Tibial nerve (tissue), 4 donors: ENCODE results near the gene HS6ST3. TPM values are rescaled to one million over a fixed set of nuclear protein-coding genes. Genes with fewer than 3 reads are reported as not detected.
A peak's percentile ranks its signal among the peaks of the same experiment; 100 is the strongest.
"Not testable (repeated sequence)": the region's sequence is repeated elsewhere in the genome, so short reads cannot be mapped to it uniquely, and the experiment has no call there.

Experiments
- DNase-seq, 2 donors: peaks; one replicate each; pipeline ENCODE4 v3.0.0-alpha.2; 2019; ENCODE audit warnings: low spot score in 2 of 2
- H3K27ac ChIP-seq, 4 donors: fragments of 200-600 bp; sonication (generic) in 3 of 4; one replicate each; pipeline ENCODE4 v1.5.1; 2017 to 2019; ENCODE audit warnings: mild to moderate bottlenecking in 1 of 4
- H3K27me3 ChIP-seq, 2 donors: fragments of 200-600 bp; sonication (generic) in 1 of 2; one replicate each; pipeline versions ENCODE4 v1.5.1 to v1.6.0; 2017 to 2019
- H3K36me3 ChIP-seq, 3 donors: fragments of 200-600 bp; sonication (generic); one replicate each; pipeline ENCODE4 v1.5.1; 2018 to 2019
- H3K4me1 ChIP-seq, 4 donors: fragments of 200-600 bp; sonication (generic) in 3 of 4; one replicate each; pipeline ENCODE4 v1.5.1; 2017 to 2019
- H3K4me3 ChIP-seq, 4 donors: fragments of 200-600 bp; sonication (generic) in 3 of 4; one replicate each; pipeline ENCODE4 v1.5.1; 2017 to 2019; ENCODE audit warnings: mild to moderate bottlenecking in 1 of 4, moderate library complexity in 1 of 4
- H3K9me3 ChIP-seq, 4 donors: fragments of 200-600 bp; sonication (generic) in 3 of 4; one replicate each; pipeline ENCODE4 v1.5.1; 2017 to 2019
- EP300 ChIP-seq, 2 donors: sonication (generic); formaldehyde crosslinking; IDR thresholded peaks; one replicate each; pipeline ENCODE4 v1.6.1; 2017; ENCODE audit warnings: antibody characterized with exemption in 2 of 2, mild to moderate bottlenecking in 1 of 2
- POLR2A ChIP-seq, 2 donors: fragments of 450-650 bp; IDR thresholded peaks; one replicate each; pipeline ENCODE4 v1.6.1; 2017; ENCODE audit warnings: antibody characterized with exemption in 2 of 2, mild to moderate bottlenecking in 2 of 2, moderate library complexity in 2 of 2
- WGBS, 2 donors: methylation state at CpG; one replicate each; pipeline ENCODE4 v1.1.5; 2018; 5-methylcytosine and 5-hydroxymethylcytosine counted together
- total RNA-seq, 4 donors: library from RNA; depleted of rRNA; stranded (reverse); fragments of >200 nt; gene quantifications; one replicate each; pipeline ENCODE4 v1.1.0, GENCODE V29; 2016
- TF ChIP-seq, protein P1 (sequence below), 5 experiments: fragments of 200-600 bp in 3 of 5; fragments of 450-650 bp in 2 of 5; sonication (generic) in 3 of 5; IDR thresholded peaks; one replicate each; pipeline ENCODE4 v1.5.1; 2016 to 2019; ENCODE audit warnings: antibody characterized with exemption in 5 of 5, mild to moderate bottlenecking in 3 of 5, moderate library complexity in 2 of 5

HS6ST3 gene
- 1 to 10 TPM in 1 of 4 donors, under 1 TPM in 3; 0.21 to 1.1 (median 0.79) TPM for total RNA-seq

DNA sequence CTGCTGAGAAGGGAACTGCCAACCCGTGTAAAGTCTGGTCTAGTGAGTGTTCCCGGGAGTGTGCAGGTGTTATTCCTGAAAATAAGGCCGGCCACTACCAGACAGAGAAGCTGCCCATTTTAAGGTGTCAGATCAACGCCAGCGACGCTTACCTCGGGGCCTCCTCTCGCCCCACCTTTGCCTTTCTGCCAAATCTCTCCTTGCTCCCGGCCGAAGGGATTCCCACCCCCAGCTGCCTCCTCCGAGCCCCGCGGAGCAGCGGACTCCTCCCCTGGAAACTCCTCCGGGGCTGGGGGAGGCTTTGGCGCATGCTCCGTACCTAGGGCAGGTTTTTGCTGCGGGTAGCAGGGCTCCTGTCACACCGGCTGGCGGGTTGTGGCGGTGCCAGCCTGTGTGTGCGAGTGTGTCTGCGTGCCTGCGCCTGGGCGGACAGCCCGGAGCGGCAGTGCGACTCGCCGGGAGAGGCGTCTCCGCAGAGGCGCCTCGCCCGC is at the start of gene HS6ST3:
HS6ST3 (plus strand) TSS at position 359 of the 491 bp plus-strand sequence.
- DNase-seq = no peak
- Histone ChIP-seq H3K9me3 (no peaks in the 10 kb centered on the region), H3K27me3 (peaks cover 0 to 70% of the 10 kb centered on the region in 2 donors), H3K36me3 (no peaks in the 10 kb centered on the region), H3K4me3 (peak within 1 kb of the TSS in 3 of 4 donors; percentile 26 to 55 (median 37)), H3K27ac (no peak within 1 kb of the TSS), H3K4me1 (peaks cover 0 to 25% (median 3%) of the 10 kb centered on the region in 4 donors)
- WGBS, 2 donors = 3% methylated on average over 8 to 30 of the region's 35 CpGs
- TF ChIP-seq, protein P1, sequence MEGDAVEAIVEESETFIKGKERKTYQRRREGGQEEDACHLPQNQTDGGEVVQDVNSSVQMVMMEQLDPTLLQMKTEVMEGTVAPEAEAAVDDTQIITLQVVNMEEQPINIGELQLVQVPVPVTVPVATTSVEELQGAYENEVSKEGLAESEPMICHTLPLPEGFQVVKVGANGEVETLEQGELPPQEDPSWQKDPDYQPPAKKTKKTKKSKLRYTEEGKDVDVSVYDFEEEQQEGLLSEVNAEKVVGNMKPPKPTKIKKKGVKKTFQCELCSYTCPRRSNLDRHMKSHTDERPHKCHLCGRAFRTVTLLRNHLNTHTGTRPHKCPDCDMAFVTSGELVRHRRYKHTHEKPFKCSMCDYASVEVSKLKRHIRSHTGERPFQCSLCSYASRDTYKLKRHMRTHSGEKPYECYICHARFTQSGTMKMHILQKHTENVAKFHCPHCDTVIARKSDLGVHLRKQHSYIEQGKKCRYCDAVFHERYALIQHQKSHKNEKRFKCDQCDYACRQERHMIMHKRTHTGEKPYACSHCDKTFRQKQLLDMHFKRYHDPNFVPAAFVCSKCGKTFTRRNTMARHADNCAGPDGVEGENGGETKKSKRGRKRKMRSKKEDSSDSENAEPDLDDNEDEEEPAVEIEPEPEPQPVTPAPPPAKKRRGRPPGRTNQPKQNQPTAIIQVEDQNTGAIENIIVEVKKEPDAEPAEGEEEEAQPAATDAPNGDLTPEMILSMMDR (IDR thresholded peaks at IDR 0.05) = no peak
- TF ChIP-seq POLR2A (IDR thresholded peaks at IDR 0.05) (no peak), EP300 (IDR thresholded peaks at IDR 0.05) (no peak)

GRCh38 chr13:96041326-96042110 is 48.4 kb upstream of the HS6ST3 start:
- H3K9me3 ChIP-seq = peaks cover 0 to 8% (median 0%) of the 10 kb centered on the region in 4 donors
- no peak for DNase-seq
- no peak overlapping the region for H3K27ac ChIP-seq
- no peak overlapping the region for H3K4me3 ChIP-seq
- H3K36me3 ChIP-seq = peaks cover 0 to 5% (median 0%) of the 10 kb centered on the region in 3 donors
- 90 to 92% methylated on average over 4 of the region's 4 CpGs for WGBS, 2 donors
- no peaks in the 10 kb centered on the region for H3K4me1 ChIP-seq
- no peaks in the 10 kb centered on the region for H3K27me3 ChIP-seq
- TF ChIP-seq EP300 (IDR thresholded peaks at IDR 0.05) (no peak), POLR2A (IDR thresholded peaks at IDR 0.05) (no peak)
- TF ChIP-seq, protein P1 (IDR thresholded peaks at IDR 0.05) = no peak

- Histone ChIP-seq H3K4me3 (no peak overlapping the region), H3K9me3 (peaks cover 0 to 14% (median 0%) of the 10 kb centered on the region in 4 donors), H3K4me1 (no peaks in the 10 kb centered on the region), H3K27me3 (no peaks in the 10 kb centered on the region), H3K36me3 (peaks cover 0 to 10% (median 0%) of the 10 kb centered on the region in 3 donors), H3K27ac (no peak overlapping the region)
- DNase-seq = no peak
- no peak for TF ChIP-seq POLR2A (IDR thresholded peaks at IDR 0.05)
- TF ChIP-seq, protein P1 (IDR thresholded peaks at IDR 0.05) = no peak
- no peak for TF ChIP-seq EP300 (IDR thresholded peaks at IDR 0.05)
- 92 to 100% methylated on average over 1 of the region's 1 CpG for WGBS, 2 donors
Measured at GRCh38 chr13:96044238-96044637, 45.7 kb upstream of the HS6ST3 start.

GRCh38 chr13:96046449-96047126 is 43.3 kb upstream of the HS6ST3 start:
- 95 to 97% methylated on average over 16 of the region's 16 CpGs for WGBS, 2 donors
- H3K4me1 ChIP-seq, H3K4me3 ChIP-seq, DNase-seq, H3K27ac ChIP-seq, H3K27me3 ChIP-seq: not testable (repeated sequence)
- Histone ChIP-seq H3K9me3 (peaks cover 0 to 14% (median 0%) of the 10 kb centered on the region in 4 donors), H3K36me3 (peaks cover 0 to 10% (median 0%) of the 10 kb centered on the region in 3 donors)

DNA sequence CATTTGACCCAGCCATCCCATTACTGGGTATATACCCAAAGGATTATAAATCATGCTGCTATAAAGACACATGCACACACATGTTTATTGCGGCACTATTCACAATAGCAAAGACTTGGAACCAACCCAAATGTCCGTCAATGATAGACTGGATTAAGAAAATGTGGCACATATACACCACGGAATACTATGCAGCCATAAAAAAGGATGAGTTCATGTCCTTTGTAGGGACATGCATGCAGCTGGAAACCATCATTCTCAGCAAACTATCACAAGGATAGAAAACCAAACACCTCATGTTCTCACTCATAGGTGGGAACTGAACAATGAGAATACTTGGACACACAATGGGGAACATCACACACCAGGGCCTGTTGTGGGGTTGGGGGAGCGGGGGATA is 39.0 kb upstream of the HS6ST3 start:
- Histone ChIP-seq H3K9me3 (peaks cover 0 to 11% (median 0%) of the 10 kb centered on the region in 4 donors), H3K36me3 (peaks cover 0 to 10% (median 0%) of the 10 kb centered on the region in 3 donors)
- not testable (repeated sequence) for H3K27me3 ChIP-seq, H3K27ac ChIP-seq, DNase-seq, H3K4me3 ChIP-seq, H3K4me1 ChIP-seq
- WGBS, 2 donors = 95 to 96% methylated on average over 4 of the region's 4 CpGs

GRCh38 chr13:96051491-96051890 is 38.4 kb upstream of the HS6ST3 start:
- not testable (repeated sequence) for H3K27me3 ChIP-seq, DNase-seq, H3K4me1 ChIP-seq, H3K27ac ChIP-seq, H3K4me3 ChIP-seq, H3K9me3 ChIP-seq, H3K36me3 ChIP-seq
- 96 to 98% methylated on average over 5 of the region's 5 CpGs for WGBS, 2 donors

GRCh38 chr13:96051946-96052345 is 38.0 kb upstream of the HS6ST3 start:
- WGBS, 2 donors = 93 to 94% methylated on average over 3 of the region's 3 CpGs
- H3K36me3 ChIP-seq, H3K4me1 ChIP-seq, DNase-seq, H3K27me3 ChIP-seq, H3K9me3 ChIP-seq: not testable (repeated sequence)
- peak overlapping the region in 1 of 4 donors; percentile 80 for H3K4me3 ChIP-seq
- peak overlapping the region in 1 of 4 donors; percentile 91 for H3K27ac ChIP-seq
